A673 (cell line): ENCODE data around the gene OR2V1. TPM values are rescaled to one million over a fixed set of nuclear protein-coding genes. Genes with fewer than 3 reads are reported as not detected.

Experiments used
- BruUV-seq: library from RNA; stranded (reverse); fragments of 400-500 nt; replicated peaks from 2 replicates; lab custom pipeline; 2021; lab: Mats Ljungman, UMichigan
- CTCF ChIA-PET: fragments of 300-600 bp; sonication (Branson Sonifier 250); formaldehyde crosslinking; loops from one replicate; lab custom pipeline; 2022; ENCODE audit warnings: antibody characterized with exemption; lab: Charles Lee
- POLR2A ChIA-PET: fragments of 300-600 bp; sonication (Branson Sonifier 250); formaldehyde crosslinking; loops from one replicate; lab custom pipeline; 2022; ENCODE audit warnings: antibody characterized with exemption; ENCODE audit not compliant: low non-redundant PET; lab: Charles Lee
- DNase-seq: peaks from one replicate; pipeline ENCODE4 v3.0.0-alpha.2; 2015; ENCODE audit warnings: low spot score
- H3K27ac ChIP-seq: fragments of 200-600 bp; sonication (generic); 2 replicates; pipeline ENCODE4 v1.5.1; 2016; ENCODE audit warnings: mixed run types, low read depth, mild to moderate bottlenecking, mixed read lengths, antibody characterized with exemption, low read length; ENCODE audit not compliant: poor library complexity, severe bottlenecking
- H3K27me3 ChIP-seq: fragments of 200-600 bp; sonication (generic); replicated peaks from 2 replicates; pipeline ENCODE4 v1.6.1; 2017; ENCODE audit warnings: mixed run types, low read depth, mild to moderate bottlenecking, mixed read lengths, antibody characterized with exemption, low read length; ENCODE audit not compliant: insufficient read depth, poor library complexity
- H3K36me3 ChIP-seq: fragments of 200-600 bp; sonication (generic); 2 replicates; pipeline ENCODE4 v1.6.1; 2016; ENCODE audit warnings: mixed run types, mild to moderate bottlenecking, mixed read lengths, antibody characterized with exemption, low read length; ENCODE audit not compliant: insufficient read depth, poor library complexity, severe bottlenecking
- H3K4me1 ChIP-seq: fragments of 200-600 bp; sonication (generic); 2 replicates; pipeline ENCODE4 v1.6.1; 2017; ENCODE audit warnings: mixed run types, mild to moderate bottlenecking, mixed read lengths, antibody characterized with exemption, low read length; ENCODE audit not compliant: insufficient read depth, poor library complexity, severe bottlenecking
- H3K4me3 ChIP-seq: fragments of 200-600 bp; sonication (generic); 2 replicates; pipeline ENCODE4 v1.5.1; 2016; ENCODE audit warnings: low read depth, mixed run types, mild to moderate bottlenecking, mixed read lengths, low read length; ENCODE audit not compliant: poor library complexity, severe bottlenecking
- H3K9me3 ChIP-seq: fragments of 200-600 bp; sonication (generic); 2 replicates; pipeline ENCODE4 v1.6.1; 2016; ENCODE audit warnings: mixed run types, low read depth, mild to moderate bottlenecking, mixed read lengths, antibody characterized with exemption, low read length; ENCODE audit not compliant: poor library complexity, severe bottlenecking
- CTCF ChIP-seq: fragments of 300-800, 200-600 bp; sonication (generic); conservative IDR thresholded peaks from 2 replicates; pipeline ENCODE4 v1.5.1; 2017; ENCODE audit warnings: low read depth, mild to moderate bottlenecking, antibody characterized with exemption, low read length, moderate library complexity, mixed read lengths
- EZH2 ChIP-seq: fragments of 200-600 bp; sonication (generic); IDR thresholded peaks from 2 replicates; pipeline ENCODE4 v1.6.1; 2017; ENCODE audit warnings: borderline replicate concordance, low read depth, mild to moderate bottlenecking, mixed read lengths, antibody characterized with exemption, low read length; ENCODE audit not compliant: poor library complexity, severe bottlenecking
- intact Hi-C: fragments of 100-400 bp; cut with micrococcal nuclease; formaldehyde crosslinking; loops from one replicate; pipeline ENCODE4 v1.10.0; 2022; ENCODE audit not compliant: unreplicated experiment
- total RNA-seq: library from RNA; stranded (reverse); gene quantifications from 2 replicates; pipeline ENCODE4 v1.2.3, GENCODE V29; 2021

The OR2V1 gene
- total RNA-seq, 1 experiment from 2014 or later, result not detected

- CTCF ChIA-PET, result no interaction called here
- BruUV-seq, result no TSS peak
Measured at GRCh38 chr5:181120306-181120705, 10.7 kb downstream of the OR2V1 start.

GRCh38 chr5:181119105-181119504 lies 11.9 kb downstream of the OR2V1 start:
- H3K27me3 ChIP-seq, result peaks cover 84% of the 10 kb centered on the region
- H3K4me3 ChIP-seq, result no peak overlapping the region
- CTCF ChIA-PET, result no interaction called here
- POLR2A ChIA-PET, result no interaction called here
- intact Hi-C loops, result no loop called here
- no peak for TF ChIP-seq EZH2
- no peak for TF ChIP-seq CTCF
- H3K36me3 ChIP-seq, result no peaks in the 10 kb centered on the region
- no peak overlapping the region for H3K27ac ChIP-seq
- BruUV-seq, result no TSS peak
- H3K4me1 ChIP-seq, result no peaks in the 10 kb centered on the region
- DNase-seq, result no peak
- no peaks in the 10 kb centered on the region for H3K9me3 ChIP-seq

More at GRCh38 chr5:181120306-181120705, 10.7 kb downstream of the OR2V1 start:
- Histone ChIP-seq H3K36me3 (no peaks in the 10 kb centered on the region), H3K27ac (no peak overlapping the region), H3K4me1 (no peaks in the 10 kb centered on the region), H3K4me3 (no peak overlapping the region), H3K27me3 (peaks cover 76% of the 10 kb centered on the region), H3K9me3 (no peaks in the 10 kb centered on the region)
- POLR2A ChIA-PET, result no interaction called here
- intact Hi-C loops, result no loop called here
- TF ChIP-seq CTCF (no peak), EZH2 (no peak)
- DNase-seq, result no peak

- Histone ChIP-seq H3K4me1 (no peaks in the 10 kb centered on the region), H3K9me3 (no peaks in the 10 kb centered on the region), H3K27ac (no peak overlapping the region), H3K27me3 (peaks cover 83% of the 10 kb centered on the region), H3K4me3 (no peak overlapping the region), H3K36me3 (no peaks in the 10 kb centered on the region)
- no TSS peak for BruUV-seq
- no peak for DNase-seq
- no peak for TF ChIP-seq EZH2
- no peak for TF ChIP-seq CTCF
- ChIA-PET CTCF (no interaction called here), POLR2A (no interaction called here)
- intact Hi-C loops, result no loop called here
Measured at GRCh38 chr5:181118369-181118768, 12.6 kb downstream of the OR2V1 start.
